ES-I3 (cell line): ENCODE measurements around the gene PLK5.
"Not testable (repeated sequence)": the region's sequence is repeated elsewhere in the genome, so short reads cannot be mapped to it uniquely, and the experiment has no call there.

Experiments
- H3K36me3 ChIP-seq: 2 replicates; pipeline ENCODE4 v1.6.1; 2013; ENCODE audit warnings: mild to moderate bottlenecking, low read length, control low read depth, moderate library complexity; ENCODE audit not compliant: insufficient read depth
- H3K4me1 ChIP-seq: 2 replicates; pipeline ENCODE4 v1.6.1; 2013; ENCODE audit warnings: mild to moderate bottlenecking, control low read depth, low read length; ENCODE audit not compliant: insufficient read depth
- H3K9ac ChIP-seq: 2 replicates; pipeline ENCODE4 v1.6.1; 2013; ENCODE audit warnings: low read depth, mild to moderate bottlenecking, low read length, moderate library complexity
- H3K9me3 ChIP-seq: 2 replicates; pipeline ENCODE4 v1.6.1; 2013; ENCODE audit warnings: mild to moderate bottlenecking, low read length, moderate library complexity; ENCODE audit not compliant: control insufficient read depth, insufficient read depth

The PLK5 gene

DNA sequence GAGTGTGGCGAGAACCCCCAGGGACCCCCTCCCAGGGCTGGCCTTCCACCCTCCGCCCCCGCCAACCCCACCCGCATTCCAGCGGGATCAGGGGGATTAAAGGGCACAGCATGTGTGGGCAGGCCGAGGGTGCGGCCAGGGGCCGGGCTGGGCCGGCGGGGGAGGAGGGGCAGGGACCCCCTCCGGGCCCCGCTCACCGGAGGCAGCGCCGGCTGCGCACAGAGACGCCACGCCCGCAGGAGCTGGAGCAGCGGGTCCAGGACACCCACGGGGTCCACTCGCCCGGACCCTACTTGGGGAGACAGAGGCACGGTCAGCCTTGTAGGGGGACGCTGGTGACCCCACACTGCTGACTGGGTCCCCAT, 13.5 kb upstream of the PLK5 start:
- H3K9me3 ChIP-seq = no peaks in the 10 kb centered on the region
- no peaks in the 10 kb centered on the region for H3K36me3 ChIP-seq
- H3K9ac ChIP-seq = no peak overlapping the region
- H3K4me1 ChIP-seq = no peaks in the 10 kb centered on the region

DNA sequence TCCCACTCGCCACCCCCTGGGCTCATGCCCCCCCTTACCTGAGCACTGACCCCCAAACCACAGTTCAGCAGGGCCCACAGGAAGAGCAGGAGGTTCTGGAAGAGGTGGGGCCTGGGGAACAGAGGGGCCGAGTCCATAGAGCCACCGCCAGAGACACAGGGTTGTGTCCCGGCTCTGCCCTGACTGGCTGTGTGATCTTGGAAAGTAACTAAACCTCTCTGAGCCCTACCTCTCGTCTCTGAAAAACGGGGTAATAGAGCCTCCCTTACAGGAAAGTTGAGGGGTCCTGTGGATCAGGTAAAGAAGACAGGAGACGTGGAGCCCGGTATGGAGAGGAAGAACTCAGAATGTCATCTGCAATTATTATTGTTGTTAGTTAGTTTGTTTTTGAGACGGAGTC, 13.1 kb upstream of the PLK5 start:
- no peak overlapping the region for H3K9ac ChIP-seq
- H3K36me3 ChIP-seq = no peaks in the 10 kb centered on the region
- no peaks in the 10 kb centered on the region for H3K9me3 ChIP-seq
- no peaks in the 10 kb centered on the region for H3K4me1 ChIP-seq

DNA sequence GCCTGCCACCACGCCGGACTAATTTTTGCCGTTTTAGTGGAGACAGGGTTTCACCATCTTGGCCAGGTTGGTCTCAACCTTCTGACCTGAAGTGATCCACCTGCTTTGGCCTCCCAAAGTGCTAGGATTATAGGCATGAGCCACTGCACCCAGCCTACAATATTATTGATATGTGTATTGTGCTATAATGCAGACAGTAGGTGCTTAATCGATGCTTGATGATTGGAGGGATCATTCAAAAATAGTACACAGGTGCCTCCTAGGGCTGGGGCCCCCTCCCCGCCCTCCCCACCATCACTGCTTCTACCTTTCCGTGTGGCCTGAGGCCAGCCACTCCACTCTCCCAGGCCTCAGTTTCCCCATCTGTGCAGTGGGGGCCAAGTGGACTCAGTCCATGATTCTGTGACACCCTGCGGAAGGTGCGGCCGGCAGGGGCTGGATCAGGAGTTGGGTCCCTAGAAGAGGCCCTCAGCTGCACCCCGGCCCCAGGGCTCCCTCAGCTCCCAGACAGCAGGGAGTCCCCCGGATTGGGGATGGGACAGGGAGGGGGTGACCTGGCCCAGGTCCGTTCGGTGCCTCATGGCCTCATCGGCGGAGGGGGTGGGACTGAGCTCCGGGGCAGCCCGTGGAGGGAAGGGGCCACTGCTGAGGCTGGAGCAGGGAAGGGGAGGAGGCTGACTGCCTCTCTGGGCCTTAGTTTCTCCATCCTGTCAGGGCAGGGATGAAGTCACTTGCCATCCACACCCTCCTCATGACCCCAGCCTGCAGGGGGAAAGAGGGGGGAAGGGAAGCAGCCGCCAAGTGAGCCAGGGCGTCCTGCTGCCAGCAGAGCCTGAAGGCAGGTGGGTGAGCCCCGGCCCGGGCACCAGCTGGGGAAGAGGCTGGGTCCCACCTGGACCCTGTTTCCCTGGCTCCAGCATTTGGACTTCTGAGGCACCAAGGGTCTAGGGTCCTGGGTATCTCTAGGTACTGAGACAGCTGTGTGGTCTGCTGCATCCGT, 12.3 kb upstream of the PLK5 start:
- Histone ChIP-seq H3K4me1 (no peaks in the 10 kb centered on the region), H3K9ac (no peak overlapping the region)

DNA sequence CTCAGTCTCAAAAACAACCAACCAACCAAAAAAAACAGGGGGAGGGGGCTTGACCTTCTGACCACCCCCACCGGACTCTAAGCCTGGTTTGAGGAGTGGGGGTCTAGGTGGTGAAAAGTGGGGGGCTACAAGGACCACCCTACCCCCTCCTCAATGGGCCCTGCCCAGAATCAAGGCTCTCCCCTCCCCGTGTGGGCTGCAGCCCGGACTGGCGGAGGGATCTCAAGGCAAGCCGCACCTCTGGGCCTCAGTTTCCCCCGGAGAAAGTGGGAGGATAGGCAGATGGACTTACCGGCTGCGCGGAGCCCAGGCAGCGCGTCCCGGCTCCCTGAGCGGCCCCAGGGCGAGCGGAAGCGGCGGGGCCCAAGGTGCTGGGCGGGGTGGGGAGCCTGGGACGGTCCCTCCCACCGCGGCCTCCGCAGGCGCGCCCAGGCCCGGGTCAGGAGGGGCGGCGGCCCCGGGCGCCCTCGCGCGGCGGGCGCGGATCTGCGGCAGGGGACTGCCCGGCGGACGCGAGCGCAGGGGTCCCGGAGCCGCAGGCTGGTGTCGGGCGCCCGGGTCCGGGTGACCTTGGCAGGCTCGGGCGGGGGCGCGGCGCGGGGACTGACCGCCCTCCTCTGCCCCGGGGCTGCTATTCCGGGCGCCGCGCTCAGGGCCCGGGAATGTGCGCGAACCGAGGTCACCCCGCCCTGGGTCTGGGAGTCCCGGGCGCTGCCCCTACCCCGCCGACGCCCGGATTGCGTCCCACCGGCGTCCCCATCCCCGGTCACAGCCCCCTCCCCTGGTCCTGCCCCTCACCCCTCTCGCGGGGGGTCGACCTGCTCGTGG, 11.0 kb upstream of the PLK5 start, which contains the start of gene ADAMTSL5:
Gene ADAMTSL5, minus strand, starts transcription at position 349 of the 828 bp plus-strand sequence. CDS start 2,076 bp downstream, outside the sequence.
- Histone ChIP-seq H3K4me1 (no peaks in the 10 kb centered on the region), H3K9ac (peak within 1 kb of the TSS; percentile 24; the same call in 1 of the 2 replicates), H3K9me3 (no peaks in the 10 kb centered on the region), H3K36me3 (no peaks in the 10 kb centered on the region)

More for the DNA sequence above, 12.3 kb upstream of the PLK5 start:
- no peaks in the 10 kb centered on the region for H3K36me3 ChIP-seq
- no peaks in the 10 kb centered on the region for H3K9me3 ChIP-seq

DNA sequence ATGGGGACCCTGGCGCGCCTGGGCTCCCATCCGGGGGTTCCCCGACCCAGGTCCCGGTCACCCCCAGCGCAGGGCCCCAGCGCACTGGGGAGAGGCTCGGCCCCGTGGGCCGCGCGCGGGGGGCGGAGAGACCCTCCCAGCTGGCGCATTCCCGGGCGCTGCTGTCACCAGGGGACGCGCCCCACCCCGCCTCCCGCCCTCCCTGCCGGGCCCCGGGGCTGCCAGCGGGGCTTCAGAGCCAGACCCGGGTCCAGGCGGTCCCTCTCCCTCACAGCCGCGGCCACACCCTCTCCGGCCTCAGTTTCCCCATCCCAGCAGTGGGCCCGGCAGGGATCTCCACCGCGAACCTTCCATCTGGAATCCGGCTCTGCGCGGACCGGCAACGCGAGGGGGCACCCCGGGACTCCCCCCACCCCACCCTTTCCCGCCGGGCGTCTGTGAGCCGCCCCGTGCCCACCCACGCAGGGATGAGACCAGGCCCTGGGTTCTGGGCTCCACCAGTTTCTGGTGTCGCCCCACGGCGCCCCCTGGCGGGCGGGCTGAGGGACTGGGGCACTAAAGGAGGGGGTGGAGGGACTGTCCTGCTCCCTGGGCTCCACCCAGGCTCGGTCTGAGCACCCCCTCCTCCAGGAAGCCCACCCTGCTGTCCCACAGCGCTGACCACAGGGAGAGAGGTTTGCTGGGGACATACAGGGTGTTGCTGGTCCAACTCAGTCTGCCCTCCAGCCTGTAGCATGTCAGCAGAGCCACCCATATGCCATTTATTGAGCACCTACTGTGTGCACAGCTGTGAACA, 10.2 kb upstream of the PLK5 start:
- Histone ChIP-seq H3K9ac (peak overlapping the region; percentile 24; the same call in 1 of the 2 replicates), H3K36me3 (no peaks in the 10 kb centered on the region), H3K4me1 (no peaks in the 10 kb centered on the region), H3K9me3 (no peaks in the 10 kb centered on the region)

DNA sequence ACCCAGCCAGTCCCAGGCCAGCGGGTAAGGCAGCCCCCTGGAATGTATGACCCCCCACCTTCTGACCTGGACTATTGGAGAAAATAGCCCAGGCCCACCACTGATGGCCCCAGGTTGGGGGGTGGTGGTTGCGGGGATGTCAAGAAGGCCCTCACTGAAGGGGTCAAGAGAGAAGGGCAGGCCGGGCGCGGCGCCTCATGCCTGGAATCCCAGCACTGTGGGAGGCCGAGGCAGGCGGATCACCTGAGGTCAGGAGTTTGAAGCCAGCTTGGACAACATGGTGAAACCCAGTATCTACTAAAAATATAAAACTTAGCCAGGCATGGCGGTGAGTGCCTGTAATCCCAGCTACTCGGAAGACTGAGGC, 9.6 kb upstream of the PLK5 start:
- Histone ChIP-seq H3K9ac (no peak overlapping the region), H3K9me3 (no peaks in the 10 kb centered on the region), H3K4me1 (no peaks in the 10 kb centered on the region), H3K36me3 (no peaks in the 10 kb centered on the region)

DNA sequence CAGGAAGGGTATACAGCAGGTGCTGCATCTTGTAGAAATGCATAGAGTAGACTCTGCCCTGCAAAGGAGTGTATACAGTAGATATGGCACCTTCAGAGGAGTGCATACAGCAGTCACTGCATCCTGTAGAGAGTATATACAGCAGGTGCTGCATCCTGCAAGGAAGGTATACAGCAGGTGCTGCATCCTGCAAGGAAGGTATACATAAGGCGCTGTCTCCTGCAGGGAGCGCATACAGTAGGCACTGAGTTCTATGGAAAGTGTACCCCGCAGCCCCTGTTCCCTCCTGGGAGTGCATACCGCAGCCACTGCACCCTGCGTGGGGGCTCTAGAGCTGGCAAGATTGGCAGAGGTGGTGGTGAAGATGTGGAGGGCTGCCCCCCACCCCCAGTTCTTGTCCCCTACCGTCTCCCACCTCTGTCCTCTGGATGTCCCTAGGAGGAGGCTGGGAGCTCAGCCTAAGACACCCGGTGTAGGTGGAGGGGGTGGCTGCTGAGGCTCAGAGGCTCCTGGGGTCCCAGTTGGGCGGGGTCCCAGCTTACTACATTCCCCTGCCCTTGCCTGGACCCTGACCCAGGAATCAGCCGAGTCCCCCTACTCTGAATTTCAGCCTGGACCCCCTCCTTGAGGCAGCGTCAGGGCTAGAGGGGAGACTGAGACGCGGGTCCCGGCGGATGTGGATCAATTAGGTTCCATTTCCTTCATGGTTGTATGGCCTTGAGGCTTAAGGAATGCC, 8.7 kb upstream of the PLK5 start:
- H3K9ac ChIP-seq = no peak overlapping the region
- H3K4me1 ChIP-seq = no peaks in the 10 kb centered on the region
- H3K36me3 ChIP-seq = no peaks in the 10 kb centered on the region
- no peaks in the 10 kb centered on the region for H3K9me3 ChIP-seq

DNA sequence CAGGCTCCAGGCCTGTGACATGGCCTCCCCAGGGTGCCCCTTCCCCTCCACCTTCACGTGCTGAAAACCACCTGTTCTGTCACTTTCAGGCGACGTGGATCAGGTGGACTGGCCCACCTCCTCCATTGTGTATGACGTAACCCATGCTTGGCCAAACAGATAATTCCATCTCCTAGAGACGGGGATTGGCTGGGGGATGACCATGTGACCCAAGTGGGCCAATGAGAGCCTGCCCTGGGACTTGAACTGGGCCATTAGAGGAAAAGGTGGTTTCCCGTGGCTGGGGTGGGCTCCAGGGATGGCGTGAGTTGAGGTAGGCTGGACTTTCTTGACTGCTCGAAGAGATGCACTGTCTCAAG, 7.5 kb upstream of the PLK5 start:
- Histone ChIP-seq H3K9me3 (no peaks in the 10 kb centered on the region), H3K36me3 (no peaks in the 10 kb centered on the region), H3K9ac (no peak overlapping the region), H3K4me1 (no peaks in the 10 kb centered on the region)

DNA sequence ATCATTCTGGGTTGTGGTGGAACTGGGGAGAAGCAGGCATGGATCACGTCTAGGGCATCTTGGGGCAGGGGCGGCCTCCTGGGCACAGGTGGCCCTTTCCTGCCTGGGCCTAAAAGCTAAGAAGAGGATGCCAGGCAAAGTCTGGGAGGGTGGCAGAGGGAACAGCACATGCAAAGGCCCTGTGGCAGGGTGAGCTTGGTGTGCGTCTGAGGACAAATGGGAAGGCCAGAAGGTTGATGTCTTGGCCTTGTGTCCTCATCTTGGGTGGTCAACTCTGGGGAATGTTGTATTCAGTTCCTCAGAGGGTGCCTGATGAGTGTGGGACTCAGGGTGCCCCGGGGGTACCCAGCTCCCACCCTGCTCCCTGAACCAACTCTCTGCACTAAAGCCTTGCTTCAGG, 5.4 kb upstream of the PLK5 start:
- Histone ChIP-seq H3K36me3 (no peaks in the 10 kb centered on the region), H3K4me1 (no peaks in the 10 kb centered on the region), H3K9ac (no peak overlapping the region), H3K9me3 (no peaks in the 10 kb centered on the region)

DNA sequence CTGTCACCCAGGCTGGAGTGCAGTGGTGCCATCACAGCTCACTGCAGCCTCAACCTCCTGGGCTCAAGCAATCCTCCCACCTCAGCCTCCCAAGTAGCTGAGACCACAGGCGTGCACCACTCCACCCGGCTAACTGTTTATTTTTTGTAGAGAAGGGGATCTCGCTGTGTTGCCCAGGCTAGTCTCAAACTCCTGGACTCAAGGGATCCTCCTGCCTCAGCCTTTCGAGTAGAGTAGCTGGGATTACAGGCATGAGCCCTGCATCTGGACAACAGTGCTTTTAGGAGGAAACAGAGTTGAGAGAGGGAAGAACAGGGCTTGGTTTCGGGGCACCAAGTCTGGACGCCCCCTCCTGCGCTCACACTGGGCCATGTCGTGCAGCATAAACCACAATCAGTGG, 4.1 kb upstream of the PLK5 start:
- not testable (repeated sequence) for H3K9ac ChIP-seq, H3K4me1 ChIP-seq, H3K9me3 ChIP-seq, H3K36me3 ChIP-seq

DNA sequence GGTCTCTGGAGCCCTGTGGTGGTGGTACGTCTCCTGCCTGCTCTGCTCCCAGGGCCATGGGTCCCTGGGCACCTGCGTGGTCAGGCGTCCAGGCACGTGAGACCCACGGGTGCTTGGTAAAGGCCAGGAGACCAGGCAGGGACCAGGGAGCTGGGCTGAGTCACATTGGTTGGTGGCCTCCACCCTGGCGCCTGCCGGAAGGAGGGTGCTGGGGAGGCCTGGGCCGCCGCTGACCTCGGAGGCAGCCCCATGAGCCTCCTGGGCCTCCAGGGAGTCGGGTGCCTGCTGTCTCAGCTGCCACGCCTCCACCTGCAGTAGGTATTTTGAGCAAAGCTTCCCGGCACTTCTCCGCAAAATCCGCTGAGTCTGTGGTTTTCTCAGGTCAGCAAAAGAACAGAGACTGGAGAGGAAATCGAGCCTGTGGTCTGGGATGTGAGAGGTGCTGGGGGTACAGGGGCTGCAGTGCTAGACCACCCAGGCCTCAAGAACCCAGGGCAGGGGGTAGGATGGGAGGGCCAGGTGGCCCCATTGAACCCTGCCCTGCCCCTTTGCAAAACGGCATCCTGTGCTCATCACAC, 3.6 kb upstream of the PLK5 start:
- Histone ChIP-seq H3K36me3 (no peaks in the 10 kb centered on the region), H3K9ac (no peak overlapping the region), H3K9me3 (no peaks in the 10 kb centered on the region), H3K4me1 (no peaks in the 10 kb centered on the region)

DNA sequence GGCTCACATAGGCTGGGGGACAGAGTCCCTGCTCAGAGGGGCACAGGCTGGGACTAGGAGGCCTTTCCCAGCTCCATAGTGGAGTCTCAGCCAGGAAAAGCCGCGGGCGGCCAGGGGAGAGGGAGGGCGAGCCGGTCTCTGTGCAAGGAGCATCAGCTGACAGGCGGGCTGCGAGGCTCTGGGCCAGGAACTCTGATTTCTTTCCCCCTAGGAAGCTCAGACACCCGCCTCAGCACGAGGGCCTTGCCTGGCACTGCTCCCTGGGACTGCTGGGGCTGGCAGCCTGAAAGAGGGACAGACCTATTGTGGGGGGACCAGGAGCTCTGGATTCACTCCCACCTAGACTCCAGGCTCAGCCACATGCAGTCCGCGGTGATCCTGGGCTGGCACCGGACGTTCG, 2.2 kb upstream of the PLK5 start:
- no peaks in the 10 kb centered on the region for H3K9me3 ChIP-seq
- no peaks in the 10 kb centered on the region for H3K4me1 ChIP-seq
- no peaks in the 10 kb centered on the region for H3K36me3 ChIP-seq
- no peak overlapping the region for H3K9ac ChIP-seq

DNA sequence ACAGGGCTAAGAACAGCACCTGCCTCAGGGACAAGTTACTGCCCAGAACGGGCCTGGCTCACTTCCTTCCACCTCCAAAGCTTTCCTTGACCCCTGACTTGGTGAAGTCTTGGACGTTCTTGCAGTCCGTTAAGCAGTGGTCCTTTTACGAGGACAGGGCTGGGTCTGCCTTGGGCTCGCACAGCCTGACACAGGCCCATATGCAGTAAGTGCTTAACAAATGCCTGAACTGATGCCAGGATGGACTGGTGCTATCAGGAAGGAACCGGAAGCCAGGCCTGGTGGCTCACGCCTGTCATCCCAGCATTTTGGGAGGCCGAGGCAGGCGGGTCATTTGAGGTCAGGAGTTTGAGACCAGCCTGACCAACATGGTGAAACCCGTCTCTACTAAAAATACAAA, 1.8 kb upstream of the PLK5 start:
- H3K4me1 ChIP-seq = no peaks in the 10 kb centered on the region
- no peaks in the 10 kb centered on the region for H3K9me3 ChIP-seq

More for the DNA sequence above, 1.8 kb upstream of the PLK5 start:
- H3K9ac ChIP-seq = no peak overlapping the region
- no peaks in the 10 kb centered on the region for H3K36me3 ChIP-seq
